PC-3 (cell line): Measurements from ENCODE around the gene G6PC3. TPM values are rescaled to one million over a fixed set of nuclear protein-coding genes. Genes with fewer than 3 reads are reported as not detected.

Experiments
- ATAC-seq: fragments of 200-7000 bp; cut with Tn5 transposase; 2 replicates; pipeline ENCODE4 v1.9.1; 2020; ENCODE audit warnings: mild to moderate bottlenecking, moderate library complexity
- BruUV-seq: library from RNA; stranded (reverse); fragments of 400-500 nt; replicated peaks from 2 replicates; lab custom pipeline; 2021; lab: Mats Ljungman, UMichigan
- CTCF ChIA-PET: fragments of 300-600 bp; sonication (Branson Sonifier 250); formaldehyde crosslinking; loops from one replicate; lab custom pipeline; 2022; ENCODE audit warnings: antibody characterized with exemption; lab: Charles Lee
- POLR2A ChIA-PET: fragments of 300-600 bp; sonication (Branson Sonifier 250); formaldehyde crosslinking; loops from one replicate; lab custom pipeline; 2022; ENCODE audit warnings: antibody characterized with exemption; ENCODE audit not compliant: unreplicated experiment; lab: Charles Lee
- DNase-seq: peaks from one replicate; pipeline ENCODE4 v3.0.0-alpha.2; 2015
- H2AFZ ChIP-seq: fragments of 300-600 bp; sonication (generic); 2 replicates; pipeline ENCODE4 v1.6.0; 2016; ENCODE audit warnings: antibody characterized with exemption, low read length
- H3F3A ChIP-seq: fragments of 300-600 bp; sonication (generic); one replicate; pipeline ENCODE4 v1.6.0; 2017; ENCODE audit warnings: antibody characterized with exemption, low read length, control low read depth, mild to moderate bottlenecking; ENCODE audit not compliant: unreplicated experiment
- H3K27ac ChIP-seq: fragments of 300-600 bp; sonication (generic); 2 replicates; pipeline ENCODE4 v1.5.1; 2016; ENCODE audit warnings: mild to moderate bottlenecking, low read length
- H3K27me3 ChIP-seq: fragments of 300-600 bp; sonication (generic); 2 replicates; pipeline ENCODE4 v1.6.1; 2016; ENCODE audit warnings: low read length, mixed read lengths
- H3K36me3 ChIP-seq: fragments of 300-600 bp; sonication (generic); 2 replicates; pipeline ENCODE4 v1.6.1; 2016; ENCODE audit warnings: low read depth, mixed run types, low read length, mixed read lengths
- H3K4me1 ChIP-seq: fragments of 300-600 bp; sonication (generic); 2 replicates; pipeline ENCODE4 v1.5.1; 2016; ENCODE audit warnings: low read length; ENCODE audit not compliant: insufficient read depth
- H3K4me2 ChIP-seq: fragments of 300-600 bp; sonication (generic); 2 replicates; pipeline ENCODE4 v1.6.0; 2016; ENCODE audit warnings: low read length
- H3K4me3 ChIP-seq: fragments of 300-600 bp; sonication (generic); 2 replicates; pipeline ENCODE4 v1.5.1; 2016; ENCODE audit warnings: mild to moderate bottlenecking, low read length, mixed read lengths
- H3K79me2 ChIP-seq: fragments of 300-600 bp; sonication (generic); 2 replicates; pipeline ENCODE4 v1.6.1; 2017; ENCODE audit warnings: low read length, mixed read lengths
- H3K9ac ChIP-seq: fragments of 300-600 bp; sonication (generic); 2 replicates; pipeline ENCODE4 v1.6.0; 2016; ENCODE audit warnings: mild to moderate bottlenecking, low read length
- H3K9me2 ChIP-seq: fragments of 300-600 bp; sonication (generic); replicated peaks from 2 replicates; pipeline ENCODE4 v1.6.1; 2016; ENCODE audit warnings: mixed run types, low read length, mixed read lengths
- H3K9me3 ChIP-seq: fragments of 300-600 bp; sonication (generic); 2 replicates; pipeline ENCODE4 v1.6.1; 2016; ENCODE audit warnings: low read length, mixed read lengths
- H4K20me1 ChIP-seq: fragments of 300-600 bp; sonication (generic); 2 replicates; pipeline ENCODE4 v1.6.1; 2016; ENCODE audit warnings: low read length, mixed read lengths
- EZH2 ChIP-seq: fragments of 300-600 bp; sonication (generic); IDR thresholded peaks from one replicate; pipeline ENCODE4 v1.6.1; 2017; ENCODE audit warnings: antibody characterized with exemption, mild to moderate bottlenecking, low read length; ENCODE audit not compliant: unreplicated experiment
- EZH2phosphoT487 ChIP-seq: fragments of 300-600 bp; sonication (generic); IDR thresholded peaks from 2 replicates; pipeline ENCODE4 v1.6.1; 2018; ENCODE audit warnings: mild to moderate bottlenecking, antibody characterized with exemption, low read length, borderline replicate concordance
- intact Hi-C: fragments of 100-400 bp; cut with micrococcal nuclease; formaldehyde crosslinking; loops from 2 replicates; pipeline ENCODE4 v1.9.0; 2023
- total RNA-seq: library from RNA; depleted of rRNA; stranded (reverse); fragments of >200 nt; gene quantifications from 2 replicates; pipeline ENCODE4 v1.2.3, GENCODE V29; 2014
- TF ChIP-seq, protein P1 (sequence below): fragments of 300-600 bp; sonication (generic); conservative IDR thresholded peaks from 2 replicates; pipeline ENCODE4 v1.5.1; 2017; ENCODE audit warnings: antibody characterized with exemption, low read depth, mild to moderate bottlenecking, low read length

G6PC3 gene
- total RNA-seq, 1 experiment from 2014 or later = 69.5 TPM

- Histone ChIP-seq H4K20me1 (peaks cover 39% of the 10 kb centered on the region), H3K36me3 (peaks cover 37% of the 10 kb centered on the region), H3K9ac (no peak overlapping the region), H3K27ac (no peak overlapping the region), H3K4me3 (no peak overlapping the region), H3K4me2 (no peak overlapping the region), H3K9me2 (no peaks in the 10 kb centered on the region), H3K9me3 (no peaks in the 10 kb centered on the region), H2AFZ (no peak overlapping the region), H3K4me1 (peaks cover 16% of the 10 kb centered on the region), H3K79me2 (peaks cover 84% of the 10 kb centered on the region), H3K27me3 (no peaks in the 10 kb centered on the region), H3F3A (peaks cover 5% of the 10 kb centered on the region)
- POLR2A ChIA-PET = interaction anchor here (1.1 kb wide), 1 partner anchor 68 kb away, joined by 3 read pairs; no protein-coding TSS in a partner anchor
- intact Hi-C loops = no loop called here
- BruUV-seq = no TSS peak
- TF ChIP-seq, protein P1, sequence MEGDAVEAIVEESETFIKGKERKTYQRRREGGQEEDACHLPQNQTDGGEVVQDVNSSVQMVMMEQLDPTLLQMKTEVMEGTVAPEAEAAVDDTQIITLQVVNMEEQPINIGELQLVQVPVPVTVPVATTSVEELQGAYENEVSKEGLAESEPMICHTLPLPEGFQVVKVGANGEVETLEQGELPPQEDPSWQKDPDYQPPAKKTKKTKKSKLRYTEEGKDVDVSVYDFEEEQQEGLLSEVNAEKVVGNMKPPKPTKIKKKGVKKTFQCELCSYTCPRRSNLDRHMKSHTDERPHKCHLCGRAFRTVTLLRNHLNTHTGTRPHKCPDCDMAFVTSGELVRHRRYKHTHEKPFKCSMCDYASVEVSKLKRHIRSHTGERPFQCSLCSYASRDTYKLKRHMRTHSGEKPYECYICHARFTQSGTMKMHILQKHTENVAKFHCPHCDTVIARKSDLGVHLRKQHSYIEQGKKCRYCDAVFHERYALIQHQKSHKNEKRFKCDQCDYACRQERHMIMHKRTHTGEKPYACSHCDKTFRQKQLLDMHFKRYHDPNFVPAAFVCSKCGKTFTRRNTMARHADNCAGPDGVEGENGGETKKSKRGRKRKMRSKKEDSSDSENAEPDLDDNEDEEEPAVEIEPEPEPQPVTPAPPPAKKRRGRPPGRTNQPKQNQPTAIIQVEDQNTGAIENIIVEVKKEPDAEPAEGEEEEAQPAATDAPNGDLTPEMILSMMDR = no peak
- TF ChIP-seq EZH2 (no peak), EZH2phosphoT487 (no peak)
- CTCF ChIA-PET = interaction anchor here (0.5 kb wide), 1 partner anchor 90 kb away, joined by 3 read pairs; no protein-coding TSS in a partner anchor
- no peak for ATAC-seq
- no peak for DNase-seq
These were observed 27.3 kb upstream of the G6PC3 start for GRCh38 chr17:44043272-44043696.

DNA sequence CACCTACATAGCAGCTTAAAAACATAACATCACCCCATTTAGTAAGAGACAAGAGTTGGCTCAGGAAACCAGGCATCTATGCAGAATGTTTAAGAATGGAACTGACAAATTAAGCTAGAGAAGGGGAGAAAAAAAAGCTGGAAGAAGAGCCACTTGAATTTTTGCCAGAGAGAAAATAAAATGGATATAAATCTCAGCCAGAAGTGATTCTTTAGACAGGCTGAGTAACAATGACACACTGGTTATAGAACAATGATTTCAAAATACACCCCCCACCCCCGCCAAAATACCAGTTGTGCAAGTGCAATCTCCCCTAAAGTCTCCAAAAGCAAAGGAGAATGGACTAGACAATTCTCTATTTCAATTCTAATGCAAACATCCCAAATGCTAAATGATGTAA is 26.5 kb upstream of the G6PC3 start:
- peak; percentile 62 for DNase-seq

More for the DNA sequence above, 26.5 kb upstream of the G6PC3 start:
- H4K20me1 ChIP-seq = peaks cover 44% of the 10 kb centered on the region
- H3K9me3 ChIP-seq = no peaks in the 10 kb centered on the region
- H2AFZ ChIP-seq = no peak overlapping the region
- 0 out of 2 replicates have a peak overlapping the region, but pooled peaks have one; percentile 15 for H3K27ac ChIP-seq
- no peak overlapping the region for H3K4me2 ChIP-seq
- peaks cover 87% of the 10 kb centered on the region for H3K79me2 ChIP-seq
- H3K9ac ChIP-seq = no peak overlapping the region
- H3K9me2 ChIP-seq = no peaks in the 10 kb centered on the region
- peaks cover 38% of the 10 kb centered on the region for H3K36me3 ChIP-seq
- intact Hi-C loops = no loop called here
- POLR2A ChIA-PET = interaction anchor here (1.1 kb wide), 1 partner anchor 67 kb away, joined by 3 read pairs; no protein-coding TSS in a partner anchor
- H3K27me3 ChIP-seq = no peaks in the 10 kb centered on the region
- peaks cover 5% of the 10 kb centered on the region for H3F3A ChIP-seq
- BruUV-seq = no TSS peak
- TF ChIP-seq EZH2 = no peak
- no peak for TF ChIP-seq EZH2phosphoT487
- TF ChIP-seq, protein P1 = no peak
- peak; percentile 64 for ATAC-seq
- peaks cover 16% of the 10 kb centered on the region for H3K4me1 ChIP-seq
- CTCF ChIA-PET = interaction anchor here (0.7 to 1.7 kb wide), 3 partner anchors 39 to 124 kb away, joined by 3 to 7 read pairs (median 5); no protein-coding TSS in a partner anchor
- no peak overlapping the region for H3K4me3 ChIP-seq
